Neural cell (in vitro differentiated cells): ENCODE measurements around the gene JADE2. TPM values are rescaled to one million over a fixed set of nuclear protein-coding genes. Genes with fewer than 3 reads are reported as not detected.

Experiments used
- H2AFZ ChIP-seq: fragments of 200-600, 300-800 bp; sonication (generic), shearing (Covaris generic); 2 replicates; pipeline ENCODE4 v1.6.0; 2014; ENCODE audit warnings: low read depth, mild to moderate bottlenecking, antibody characterized with exemption, low read length, moderate library complexity
- H3F3A ChIP-seq: fragments of 200-600 bp; shearing (Covaris generic); 2 replicates; pipeline ENCODE4 v1.6.1; 2016; ENCODE audit warnings: mild to moderate bottlenecking, moderate library complexity, mixed read lengths, antibody characterized with exemption, low read length; ENCODE audit not compliant: insufficient read depth, poor library complexity, severe bottlenecking
- H3K27ac ChIP-seq: fragments of 200-600, 300-800 bp; sonication (generic), shearing (Covaris generic); 2 replicates; pipeline ENCODE4 v1.5.1; 2014; ENCODE audit warnings: mild to moderate bottlenecking, low read length, moderate library complexity
- H3K27me3 ChIP-seq: fragments of 300-800, 200-600 bp; sonication (generic), shearing (Covaris generic); 2 replicates; pipeline ENCODE4 v1.6.0; 2014; ENCODE audit warnings: mild to moderate bottlenecking, low read depth, low read length, moderate library complexity; ENCODE audit not compliant: insufficient read depth
- H3K36me3 ChIP-seq: fragments of 300-800, 200-600 bp; sonication (generic), shearing (Covaris generic); 2 replicates; pipeline ENCODE4 v1.5.1; 2014; ENCODE audit warnings: mild to moderate bottlenecking, antibody characterized with exemption, low read length, moderate library complexity; ENCODE audit not compliant: insufficient read depth
- H3K4me2 ChIP-seq: fragments of 300-800, 200-600 bp; sonication (generic), shearing (Covaris generic); 2 replicates; pipeline ENCODE4 v1.6.0; 2014; ENCODE audit warnings: mild to moderate bottlenecking, low read length
- H3K4me3 ChIP-seq: fragments of 300-800, 200-600 bp; sonication (generic), shearing (Covaris generic); 2 replicates; pipeline ENCODE4 v1.5.1; 2014; ENCODE audit warnings: mild to moderate bottlenecking, low read length, moderate library complexity
- H3K79me2 ChIP-seq: fragments of 200-600 bp; shearing (Covaris generic); replicated peaks from 2 replicates; pipeline ENCODE4 v1.6.0; 2014; ENCODE audit warnings: mild to moderate bottlenecking, low read length, moderate library complexity; ENCODE audit not compliant: insufficient read depth
- H3K9ac ChIP-seq: fragments of 300-800, 200-600 bp; sonication (generic), shearing (Covaris generic); 2 replicates; pipeline ENCODE4 v1.6.1; 2016; ENCODE audit warnings: mild to moderate bottlenecking, low read length, mixed read lengths
- H3K9me2 ChIP-seq: fragments of 200-600 bp; shearing (Covaris generic); 2 replicates; pipeline ENCODE4 v1.6.1; 2016; ENCODE audit warnings: mild to moderate bottlenecking, low read length, mixed read lengths; ENCODE audit not compliant: insufficient read depth
- H3K9me3 ChIP-seq: fragments of 200-600, 300-800 bp; sonication (generic), shearing (Covaris generic); 2 replicates; pipeline ENCODE4 v1.6.1; 2016; ENCODE audit warnings: mild to moderate bottlenecking, mixed run types, low read length, moderate library complexity, mixed read lengths
- H4K20me1 ChIP-seq: fragments of 200-600 bp; shearing (Covaris generic); 2 replicates; pipeline ENCODE4 v1.6.1; 2016; ENCODE audit warnings: mild to moderate bottlenecking, mixed run types; ENCODE audit not compliant: insufficient read depth
- EP300 ChIP-seq: fragments of 450-650 bp; conservative IDR thresholded peaks from 2 replicates; pipeline ENCODE4 v1.6.1; 2014; ENCODE audit warnings: antibody characterized with exemption, mild to moderate bottlenecking, moderate library complexity; ENCODE audit not compliant: poor library complexity, severe bottlenecking
- EZH2 ChIP-seq: fragments of 200-600, 300-800 bp; shearing (Covaris generic), sonication (generic); IDR thresholded peaks from 2 replicates; pipeline ENCODE4 v1.6.1; 2014; ENCODE audit warnings: antibody characterized with exemption, low read length, borderline replicate concordance, mild to moderate bottlenecking; ENCODE audit not compliant: insufficient read depth, poor library complexity, severe bottlenecking
- MXI1 ChIP-seq: fragments of 450-650 bp; conservative IDR thresholded peaks from 2 replicates; pipeline ENCODE4 v1.6.1; 2014; ENCODE audit warnings: antibody characterized with exemption, mild to moderate bottlenecking; ENCODE audit not compliant: poor library complexity, severe bottlenecking
- POLR2AphosphoS5 ChIP-seq: IDR thresholded peaks from 2 replicates; pipeline ENCODE4 v1.6.1; 2012
- RAD21 ChIP-seq: fragments of 450-650 bp; conservative IDR thresholded peaks from 2 replicates; pipeline ENCODE4 v1.6.1; 2014; ENCODE audit warnings: antibody characterized with exemption, mild to moderate bottlenecking, moderate library complexity
- SMC3 ChIP-seq: fragments of 450-650 bp; conservative IDR thresholded peaks from 2 replicates; pipeline ENCODE4 v1.6.1; 2014; ENCODE audit warnings: antibody characterized with exemption, mild to moderate bottlenecking, moderate library complexity; ENCODE audit not compliant: poor library complexity
- TAF1 ChIP-seq: IDR thresholded peaks from 2 replicates; pipeline ENCODE4 v1.6.1; 2012; ENCODE audit warnings: low read depth
- polyA plus RNA-seq: library from polyadenylated mRNA; depleted of rRNA; stranded (reverse); fragments of >200 nt; gene quantifications from 2 replicates; pipeline ENCODE4 v1.2.3, GENCODE V29; 2014
- TF ChIP-seq, protein P1 (sequence below): IDR thresholded peaks from 2 replicates; pipeline ENCODE4 v1.6.1; 2012; ENCODE audit warnings: borderline replicate concordance
- TF ChIP-seq, protein P2 (sequence below): fragments of 450-650 bp; IDR thresholded peaks from 2 replicates; pipeline ENCODE4 v1.5.1; 2014; ENCODE audit warnings: antibody characterized with exemption, mild to moderate bottlenecking, moderate library complexity; ENCODE audit not compliant: poor library complexity, severe bottlenecking

The JADE2 gene
- polyA plus RNA-seq, 1 donor from 2014 or later = 1.9 TPM

- Histone ChIP-seq H3F3A (no peaks in the 10 kb centered on the region), H4K20me1 (no peaks in the 10 kb centered on the region), H2AFZ (no peak overlapping the region), H3K4me3 (no peak overlapping the region), H3K9me3 (no peaks in the 10 kb centered on the region), H3K9me2 (no peaks in the 10 kb centered on the region), H3K36me3 (no peaks in the 10 kb centered on the region), H3K4me2 (no peak overlapping the region), H3K9ac (no peak overlapping the region), H3K79me2 (no peaks in the 10 kb centered on the region), H3K27me3 (no peaks in the 10 kb centered on the region), H3K27ac (no peak overlapping the region)
- no peak for TF ChIP-seq POLR2AphosphoS5
- TF ChIP-seq, protein P1, sequence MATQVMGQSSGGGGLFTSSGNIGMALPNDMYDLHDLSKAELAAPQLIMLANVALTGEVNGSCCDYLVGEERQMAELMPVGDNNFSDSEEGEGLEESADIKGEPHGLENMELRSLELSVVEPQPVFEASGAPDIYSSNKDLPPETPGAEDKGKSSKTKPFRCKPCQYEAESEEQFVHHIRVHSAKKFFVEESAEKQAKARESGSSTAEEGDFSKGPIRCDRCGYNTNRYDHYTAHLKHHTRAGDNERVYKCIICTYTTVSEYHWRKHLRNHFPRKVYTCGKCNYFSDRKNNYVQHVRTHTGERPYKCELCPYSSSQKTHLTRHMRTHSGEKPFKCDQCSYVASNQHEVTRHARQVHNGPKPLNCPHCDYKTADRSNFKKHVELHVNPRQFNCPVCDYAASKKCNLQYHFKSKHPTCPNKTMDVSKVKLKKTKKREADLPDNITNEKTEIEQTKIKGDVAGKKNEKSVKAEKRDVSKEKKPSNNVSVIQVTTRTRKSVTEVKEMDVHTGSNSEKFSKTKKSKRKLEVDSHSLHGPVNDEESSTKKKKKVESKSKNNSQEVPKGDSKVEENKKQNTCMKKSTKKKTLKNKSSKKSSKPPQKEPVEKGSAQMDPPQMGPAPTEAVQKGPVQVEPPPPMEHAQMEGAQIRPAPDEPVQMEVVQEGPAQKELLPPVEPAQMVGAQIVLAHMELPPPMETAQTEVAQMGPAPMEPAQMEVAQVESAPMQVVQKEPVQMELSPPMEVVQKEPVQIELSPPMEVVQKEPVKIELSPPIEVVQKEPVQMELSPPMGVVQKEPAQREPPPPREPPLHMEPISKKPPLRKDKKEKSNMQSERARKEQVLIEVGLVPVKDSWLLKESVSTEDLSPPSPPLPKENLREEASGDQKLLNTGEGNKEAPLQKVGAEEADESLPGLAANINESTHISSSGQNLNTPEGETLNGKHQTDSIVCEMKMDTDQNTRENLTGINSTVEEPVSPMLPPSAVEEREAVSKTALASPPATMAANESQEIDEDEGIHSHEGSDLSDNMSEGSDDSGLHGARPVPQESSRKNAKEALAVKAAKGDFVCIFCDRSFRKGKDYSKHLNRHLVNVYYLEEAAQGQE = no peak
- TF ChIP-seq, protein P2, sequence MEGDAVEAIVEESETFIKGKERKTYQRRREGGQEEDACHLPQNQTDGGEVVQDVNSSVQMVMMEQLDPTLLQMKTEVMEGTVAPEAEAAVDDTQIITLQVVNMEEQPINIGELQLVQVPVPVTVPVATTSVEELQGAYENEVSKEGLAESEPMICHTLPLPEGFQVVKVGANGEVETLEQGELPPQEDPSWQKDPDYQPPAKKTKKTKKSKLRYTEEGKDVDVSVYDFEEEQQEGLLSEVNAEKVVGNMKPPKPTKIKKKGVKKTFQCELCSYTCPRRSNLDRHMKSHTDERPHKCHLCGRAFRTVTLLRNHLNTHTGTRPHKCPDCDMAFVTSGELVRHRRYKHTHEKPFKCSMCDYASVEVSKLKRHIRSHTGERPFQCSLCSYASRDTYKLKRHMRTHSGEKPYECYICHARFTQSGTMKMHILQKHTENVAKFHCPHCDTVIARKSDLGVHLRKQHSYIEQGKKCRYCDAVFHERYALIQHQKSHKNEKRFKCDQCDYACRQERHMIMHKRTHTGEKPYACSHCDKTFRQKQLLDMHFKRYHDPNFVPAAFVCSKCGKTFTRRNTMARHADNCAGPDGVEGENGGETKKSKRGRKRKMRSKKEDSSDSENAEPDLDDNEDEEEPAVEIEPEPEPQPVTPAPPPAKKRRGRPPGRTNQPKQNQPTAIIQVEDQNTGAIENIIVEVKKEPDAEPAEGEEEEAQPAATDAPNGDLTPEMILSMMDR = no peak
- TF ChIP-seq MXI1 = no peak
- TF ChIP-seq EP300 = no peak
- TF ChIP-seq EZH2 = no peak
- TF ChIP-seq RAD21 = no peak
- TF ChIP-seq SMC3 = no peak
- TF ChIP-seq TAF1 = no peak
Observed at GRCh38 chr5:134584662-134585061, 59.2 kb downstream of the JADE2 start.

GRCh38 chr5:134585966-134586365 lies 60.5 kb downstream of the JADE2 start:
- Histone ChIP-seq H4K20me1 (no peaks in the 10 kb centered on the region), H3K9me2 (no peaks in the 10 kb centered on the region), H3K79me2 (no peaks in the 10 kb centered on the region), H3K27ac (no peak overlapping the region), H3K27me3 (no peaks in the 10 kb centered on the region), H3K9ac (no peak overlapping the region), H3K36me3 (no peaks in the 10 kb centered on the region), H3K9me3 (no peaks in the 10 kb centered on the region), H2AFZ (no peak overlapping the region), H3K4me3 (no peak overlapping the region), H3K4me2 (no peak overlapping the region), H3F3A (no peaks in the 10 kb centered on the region)
- TF ChIP-seq MXI1 (no peak), EZH2 (no peak)
- TF ChIP-seq, protein P2 = no peak
